Activated CD8-positive, alpha-beta T cell treated with anti-CD3 and anti-CD28 coated beads, Interleukin-2, amount 10 ng/mL, durations not matched to agents 7 days and 5 days (primary cell): Measurements from ENCODE around the gene APOF. TPM values are rescaled to one million over a fixed set of nuclear protein-coding genes. Genes with fewer than 3 reads are reported as not detected.
"Not testable (repeated sequence)": the region's sequence is repeated elsewhere in the genome, so short reads cannot be mapped to it uniquely, and the experiment has no call there.

Experiments used
- ATAC-seq: fragments of 150-1000 bp; cut with Tn5 transposase; one replicate; pipeline ENCODE4 v1.10.0; 2021; ENCODE audit warnings: moderate library complexity
- CTCF ChIA-PET: fragments of 350-600 bp; sonication (Branson Sonifier 250); formaldehyde crosslinking; loops from one replicate; lab custom pipeline; 2021; ENCODE audit warnings: antibody characterized with exemption; lab: Charles Lee
- POLR2A ChIA-PET: fragments of 350-600 bp; sonication (Branson Sonifier 250); formaldehyde crosslinking; loops from one replicate; lab custom pipeline; 2021; ENCODE audit warnings: antibody characterized with exemption; lab: Charles Lee
- DNase-seq: peaks from one replicate; pipeline ENCODE4 v3.0.0-alpha.2; 2020
- H3K27ac Mint-ChIP-seq: one replicate; pipeline ENCODE4 v1.8.0; 2021; ENCODE audit warnings: mild to moderate bottlenecking, mixed read lengths
- H3K27me3 Mint-ChIP-seq: one replicate; pipeline ENCODE4 v1.8.0; 2021; ENCODE audit warnings: low read depth, mixed read lengths
- H3K36me3 Mint-ChIP-seq: one replicate; pipeline ENCODE4 v1.8.0; 2021; ENCODE audit warnings: low read depth, mixed read lengths
- H3K4me1 Mint-ChIP-seq: one replicate; pipeline ENCODE4 v1.8.0; 2021; ENCODE audit warnings: low read depth, mixed read lengths
- H3K4me3 Mint-ChIP-seq: one replicate; pipeline ENCODE4 v1.8.0; 2021; ENCODE audit warnings: mild to moderate bottlenecking, mixed read lengths
- H3K9me3 Mint-ChIP-seq: one replicate; pipeline ENCODE4 v1.8.0; 2022; ENCODE audit warnings: mixed read lengths; ENCODE audit not compliant: insufficient read depth
- total RNA-seq, 2 experiments: library from RNA; stranded (reverse); gene quantifications; one replicate each; pipeline ENCODE4 v1.2.3, GENCODE V29; 2021

The APOF gene
- not detected for total RNA-seq

DNA sequence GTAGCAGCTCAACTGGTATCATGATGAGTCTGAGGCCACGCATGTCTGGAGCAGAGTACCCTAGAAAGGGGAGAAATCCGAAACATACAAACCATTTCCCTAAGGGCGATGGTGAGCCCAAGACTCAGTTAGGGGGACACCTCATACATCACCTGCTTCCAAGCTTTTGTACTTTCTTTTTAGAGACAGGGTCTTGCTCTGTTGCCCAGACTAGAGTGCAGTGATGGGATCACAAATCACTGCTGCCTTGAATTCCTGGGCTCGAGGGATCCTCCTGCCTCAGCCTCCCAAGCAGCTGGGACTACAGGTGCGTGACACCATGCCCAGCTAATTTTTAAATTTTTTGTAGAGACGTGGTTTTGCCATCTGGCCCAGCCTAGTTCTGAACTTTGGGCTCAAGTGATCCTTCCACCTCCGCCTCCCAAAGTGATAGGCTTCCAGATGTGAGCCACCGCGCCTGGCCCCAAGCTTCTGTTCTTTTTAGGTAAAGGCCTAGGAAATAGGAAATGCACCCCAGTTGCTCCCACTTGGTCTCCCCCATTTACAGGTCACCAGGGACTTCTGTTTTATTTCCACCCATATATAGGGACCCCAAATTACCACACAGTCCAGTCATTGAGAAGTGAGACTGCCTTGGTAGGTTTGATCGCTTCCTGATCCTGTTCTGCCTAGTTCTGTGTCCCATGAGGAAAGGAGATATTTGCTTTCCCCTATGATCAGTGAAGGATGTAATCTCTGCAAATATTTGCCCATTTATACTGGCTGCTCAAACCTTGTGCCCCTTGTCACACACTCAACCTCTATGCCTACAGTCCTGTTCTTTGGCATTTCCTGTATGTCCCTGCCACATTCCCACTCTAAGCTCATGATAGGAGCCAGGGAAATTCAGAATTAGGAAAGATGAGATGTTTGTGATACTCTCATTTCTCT is at the start of gene APOF:
APOF (minus strand) TSS at position 728 of the 930 bp plus-strand sequence; CDS start at position 616, 112 bp downstream.
- H3K4me1 Mint-ChIP-seq = peaks cover 19% of the 10 kb centered on the region
- POLR2A ChIA-PET = interaction anchor here (2.6 to 5.0 kb wide), 2 partner anchors 24 to 87 kb away, joined by 27 to 60 read pairs; partner anchors contain the start of genes IL23A and TIMELESS

DNA sequence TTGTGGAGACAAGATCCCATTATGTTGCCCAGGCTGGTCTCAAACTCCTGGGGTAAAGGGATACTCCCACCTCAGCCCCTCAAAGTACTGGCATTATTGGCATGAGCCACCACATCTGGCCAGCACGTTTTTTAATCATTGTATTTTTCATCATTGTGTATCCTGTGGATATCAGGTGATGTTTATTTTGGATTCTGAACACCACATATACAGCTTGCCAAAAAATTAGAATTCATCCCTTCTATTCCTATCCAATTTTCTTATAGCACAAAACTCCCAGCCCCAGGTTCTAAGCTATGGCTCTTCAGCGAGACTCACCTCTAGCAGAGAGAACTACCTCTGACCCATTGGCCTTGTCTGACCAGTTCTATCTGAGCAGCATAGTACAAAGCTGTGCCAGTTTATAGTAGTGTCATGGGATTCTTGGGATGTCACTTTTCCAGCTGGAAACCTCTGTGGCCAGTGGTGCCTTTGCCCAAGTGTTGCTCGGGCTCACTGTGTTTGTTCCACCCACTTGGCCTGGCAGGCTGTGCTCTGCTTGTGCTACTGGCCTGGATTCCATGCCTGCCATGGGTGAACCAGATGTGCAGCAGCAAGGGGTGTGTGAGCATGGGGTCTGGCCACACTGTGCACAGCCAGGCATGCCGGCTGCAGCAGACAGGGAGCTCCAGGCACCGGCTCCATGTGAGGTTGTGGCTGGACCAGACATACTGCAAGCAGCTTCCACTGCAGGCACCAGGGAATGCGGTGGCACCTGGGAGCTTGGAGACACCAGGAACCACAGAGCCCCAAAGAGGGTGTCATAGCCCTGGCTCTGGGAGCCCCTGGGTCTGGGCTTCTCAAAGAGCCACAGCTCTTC is 49.4 kb upstream of the APOF start:
- H3K27ac Mint-ChIP-seq = no peak overlapping the region
- ChIA-PET POLR2A (interaction anchor here (0.7 kb wide), 1 partner anchor 524 kb away, joined by 3 read pairs; no protein-coding TSS in a partner anchor), CTCF (no interaction called here)
- DNase-seq = no peak
- H3K9me3 Mint-ChIP-seq = no peaks in the 10 kb centered on the region
- no peaks in the 10 kb centered on the region for H3K27me3 Mint-ChIP-seq
- H3K4me3 Mint-ChIP-seq = no peak overlapping the region
- H3K4me1 Mint-ChIP-seq = no peaks in the 10 kb centered on the region
- H3K36me3 Mint-ChIP-seq = peaks cover 17% of the 10 kb centered on the region
- no peak for ATAC-seq

More for the DNA sequence above, at the start of gene APOF:
- H3K27ac Mint-ChIP-seq = no peak within 1 kb of the TSS
- H3K36me3 Mint-ChIP-seq = peaks cover 17% of the 10 kb centered on the region
- no peaks in the 10 kb centered on the region for H3K27me3 Mint-ChIP-seq
- ATAC-seq (no peak), DNase-seq (no peak)
- CTCF ChIA-PET = interaction anchor here (0.9 to 5.4 kb wide), 5 partner anchors 14 to 624 kb away, joined by 3 to 62 read pairs (median 5); no protein-coding TSS in a partner anchor
- peak within 1 kb of the TSS; percentile 93 for H3K4me3 Mint-ChIP-seq
- no peaks in the 10 kb centered on the region for H3K9me3 Mint-ChIP-seq

GRCh38 chr12:56410768-56411167 is 48.1 kb upstream of the APOF start:
- H3K27ac Mint-ChIP-seq = no peak overlapping the region
- no peaks in the 10 kb centered on the region for H3K9me3 Mint-ChIP-seq
- H3K36me3 Mint-ChIP-seq = peaks cover 7% of the 10 kb centered on the region
- ATAC-seq = no peak
- CTCF ChIA-PET = no interaction called here
- H3K4me1 Mint-ChIP-seq = no peaks in the 10 kb centered on the region
- H3K4me3 Mint-ChIP-seq = no peak overlapping the region
- DNase-seq = no peak
- H3K27me3 Mint-ChIP-seq = no peaks in the 10 kb centered on the region
- POLR2A ChIA-PET = no interaction called here

DNA sequence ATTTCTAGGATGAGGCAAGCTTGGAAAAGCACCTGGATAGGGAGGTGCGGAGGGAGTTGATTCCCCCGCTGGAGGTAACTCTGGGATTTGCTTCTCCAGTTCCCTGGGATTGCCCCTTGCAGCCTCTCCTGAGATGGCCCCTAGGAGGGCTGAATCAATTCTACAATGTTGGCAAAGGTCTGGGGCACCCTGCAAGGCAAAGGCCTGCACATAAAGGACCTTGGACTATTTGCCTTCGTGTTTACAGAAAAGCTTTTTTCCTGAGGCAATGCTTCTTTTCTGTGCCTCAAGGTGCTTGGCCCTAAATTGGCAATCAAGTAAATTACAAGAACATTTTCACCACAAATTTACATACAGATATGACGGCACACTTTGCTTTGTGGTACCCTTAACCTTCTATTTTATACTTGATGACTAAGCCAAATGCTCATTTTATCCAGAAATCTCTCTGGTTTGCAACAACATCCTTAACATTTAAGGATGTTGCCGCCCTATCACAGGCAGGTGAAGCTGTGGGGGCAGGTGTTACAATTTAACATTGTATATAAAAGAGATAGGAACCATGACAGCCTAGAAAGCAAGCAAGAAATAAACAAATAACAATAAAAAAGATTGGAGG is 46.3 kb upstream of the APOF start:
- no peak for DNase-seq
- no peak overlapping the region for H3K4me3 Mint-ChIP-seq
- CTCF ChIA-PET = no interaction called here
- no peaks in the 10 kb centered on the region for H3K9me3 Mint-ChIP-seq
- no peaks in the 10 kb centered on the region for H3K4me1 Mint-ChIP-seq
- peaks cover 4% of the 10 kb centered on the region for H3K36me3 Mint-ChIP-seq
- H3K27me3 Mint-ChIP-seq = no peaks in the 10 kb centered on the region
- no peak for ATAC-seq
- POLR2A ChIA-PET = no interaction called here
- H3K27ac Mint-ChIP-seq = no peak overlapping the region

- H3K27me3 Mint-ChIP-seq, H3K27ac Mint-ChIP-seq, ATAC-seq, H3K36me3 Mint-ChIP-seq, DNase-seq, CTCF ChIA-PET, H3K4me3 Mint-ChIP-seq, H3K9me3 Mint-ChIP-seq, H3K4me1 Mint-ChIP-seq, POLR2A ChIA-PET: not testable (repeated sequence)
Measured at GRCh38 chr12:56404227-56404626, 41.6 kb upstream of the APOF start.

DNA sequence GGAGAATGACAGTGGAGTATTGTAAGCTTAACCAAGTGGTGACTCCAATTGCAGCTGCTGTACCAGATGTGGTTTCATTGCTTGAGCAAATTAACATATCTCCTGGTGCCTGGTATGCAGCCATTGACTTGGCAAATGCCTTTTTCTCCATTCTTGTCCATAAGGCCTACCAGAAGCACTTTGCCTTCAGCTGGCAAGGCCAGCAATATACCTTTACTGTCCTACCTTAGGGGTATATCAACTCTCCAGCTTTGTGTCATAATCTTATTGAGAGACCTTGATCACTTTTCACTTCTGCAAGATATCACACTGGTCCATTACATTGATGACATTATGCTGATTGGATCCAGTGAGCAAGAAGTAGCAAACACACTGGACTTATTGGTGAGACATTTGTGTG is 39.0 kb upstream of the APOF start:
- H3K9me3 Mint-ChIP-seq = peaks cover 11% of the 10 kb centered on the region
- DNase-seq, H3K27me3 Mint-ChIP-seq, H3K27ac Mint-ChIP-seq, ATAC-seq, CTCF ChIA-PET, H3K4me3 Mint-ChIP-seq, H3K4me1 Mint-ChIP-seq, H3K36me3 Mint-ChIP-seq, POLR2A ChIA-PET: not testable (repeated sequence)

GRCh38 chr12:56401125-56401524 is 38.5 kb upstream of the APOF start:
- POLR2A ChIA-PET, H3K36me3 Mint-ChIP-seq, H3K27ac Mint-ChIP-seq, DNase-seq, H3K27me3 Mint-ChIP-seq, H3K4me3 Mint-ChIP-seq, CTCF ChIA-PET, H3K4me1 Mint-ChIP-seq, ATAC-seq: not testable (repeated sequence)
- peaks cover 11% of the 10 kb centered on the region for H3K9me3 Mint-ChIP-seq

DNA sequence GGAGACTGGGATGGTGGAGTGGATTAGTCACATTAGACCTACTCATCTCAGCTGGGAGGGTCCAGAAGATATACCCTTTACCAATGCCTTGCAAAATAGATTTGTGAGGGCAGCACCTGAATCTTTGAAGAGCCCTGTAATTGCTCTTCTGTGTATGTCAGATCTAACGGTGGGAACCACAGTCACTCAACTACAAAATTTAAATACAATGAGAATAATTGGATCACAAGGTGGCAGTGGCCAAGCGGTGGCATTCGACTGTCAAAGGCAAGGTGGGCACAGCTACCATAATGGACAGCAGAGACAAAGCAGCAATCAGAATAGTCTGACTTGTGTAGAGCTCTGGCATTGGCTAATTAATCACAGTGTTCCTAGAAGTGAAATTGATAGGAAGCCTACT is 36.8 kb upstream of the APOF start:
- H3K4me3 Mint-ChIP-seq, H3K27ac Mint-ChIP-seq, CTCF ChIA-PET, ATAC-seq, H3K36me3 Mint-ChIP-seq, H3K27me3 Mint-ChIP-seq, POLR2A ChIA-PET, DNase-seq, H3K4me1 Mint-ChIP-seq: not testable (repeated sequence)
- H3K9me3 Mint-ChIP-seq = peaks cover 11% of the 10 kb centered on the region

- no peak overlapping the region for H3K27ac Mint-ChIP-seq
- peaks cover 11% of the 10 kb centered on the region for H3K9me3 Mint-ChIP-seq
- H3K27me3 Mint-ChIP-seq = peaks cover 12% of the 10 kb centered on the region
- DNase-seq = no peak
- H3K4me3 Mint-ChIP-seq = no peak overlapping the region
- no peak for ATAC-seq
- H3K4me1 Mint-ChIP-seq = no peaks in the 10 kb centered on the region
- CTCF ChIA-PET = no interaction called here
- H3K36me3 Mint-ChIP-seq = no peaks in the 10 kb centered on the region
- POLR2A ChIA-PET = no interaction called here
Measured at GRCh38 chr12:56398324-56398723, 35.7 kb upstream of the APOF start.

DNA sequence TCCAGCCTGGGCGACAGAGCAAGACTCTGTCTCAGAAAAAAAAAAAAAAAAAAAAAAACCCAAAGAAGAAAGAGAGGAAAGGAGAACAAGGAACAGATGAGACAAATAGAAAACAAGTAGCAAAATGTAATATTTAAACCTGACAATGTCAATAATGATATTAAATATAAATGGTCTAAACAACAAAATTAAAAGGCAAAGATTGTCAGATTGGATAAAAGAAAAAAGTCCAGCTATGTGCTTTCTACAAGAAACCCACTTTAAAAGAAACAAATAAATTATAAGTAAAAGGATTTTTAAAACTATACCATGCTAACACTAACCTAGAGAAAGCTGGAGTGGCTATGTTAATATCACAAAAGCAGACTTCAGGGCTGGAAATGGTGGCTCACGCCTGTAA is 29.7 kb upstream of the APOF start:
- Mint-ChIP-seq H3K36me3 (no peaks in the 10 kb centered on the region), H3K9me3 (no peaks in the 10 kb centered on the region), H3K27me3 (peaks cover 2% of the 10 kb centered on the region), H3K4me1 (no peaks in the 10 kb centered on the region), H3K4me3 (no peak overlapping the region), H3K27ac (no peak overlapping the region)
- ChIA-PET POLR2A (no interaction called here), CTCF (no interaction called here)
- DNase-seq (no peak), ATAC-seq (no peak)

- H3K27me3 Mint-ChIP-seq = peaks cover 2% of the 10 kb centered on the region
- no peaks in the 10 kb centered on the region for H3K4me1 Mint-ChIP-seq
- no peak overlapping the region for H3K27ac Mint-ChIP-seq
- POLR2A ChIA-PET = no interaction called here
- ATAC-seq = no peak
- CTCF ChIA-PET = no interaction called here
- H3K9me3 Mint-ChIP-seq = no peaks in the 10 kb centered on the region
- DNase-seq = no peak
- no peak overlapping the region for H3K4me3 Mint-ChIP-seq
- H3K36me3 Mint-ChIP-seq = no peaks in the 10 kb centered on the region
Measured at GRCh38 chr12:56391721-56392120, 29.1 kb upstream of the APOF start.
